HUDEP-2 (cell line): Measurements from ENCODE around the gene FAM241A.
"Not testable (repeated sequence)": the region's sequence is repeated elsewhere in the genome, so short reads cannot be mapped to it uniquely, and the experiment has no call there.

Experiments
- DNase-seq, 76 experiments: peaks; one replicate each; lab custom pipeline; 2025; ENCODE audit not compliant: unreplicated experiment in 76 of 76; lab: John Stamatoyannopoulos, UW

FAM241A gene

DNA sequence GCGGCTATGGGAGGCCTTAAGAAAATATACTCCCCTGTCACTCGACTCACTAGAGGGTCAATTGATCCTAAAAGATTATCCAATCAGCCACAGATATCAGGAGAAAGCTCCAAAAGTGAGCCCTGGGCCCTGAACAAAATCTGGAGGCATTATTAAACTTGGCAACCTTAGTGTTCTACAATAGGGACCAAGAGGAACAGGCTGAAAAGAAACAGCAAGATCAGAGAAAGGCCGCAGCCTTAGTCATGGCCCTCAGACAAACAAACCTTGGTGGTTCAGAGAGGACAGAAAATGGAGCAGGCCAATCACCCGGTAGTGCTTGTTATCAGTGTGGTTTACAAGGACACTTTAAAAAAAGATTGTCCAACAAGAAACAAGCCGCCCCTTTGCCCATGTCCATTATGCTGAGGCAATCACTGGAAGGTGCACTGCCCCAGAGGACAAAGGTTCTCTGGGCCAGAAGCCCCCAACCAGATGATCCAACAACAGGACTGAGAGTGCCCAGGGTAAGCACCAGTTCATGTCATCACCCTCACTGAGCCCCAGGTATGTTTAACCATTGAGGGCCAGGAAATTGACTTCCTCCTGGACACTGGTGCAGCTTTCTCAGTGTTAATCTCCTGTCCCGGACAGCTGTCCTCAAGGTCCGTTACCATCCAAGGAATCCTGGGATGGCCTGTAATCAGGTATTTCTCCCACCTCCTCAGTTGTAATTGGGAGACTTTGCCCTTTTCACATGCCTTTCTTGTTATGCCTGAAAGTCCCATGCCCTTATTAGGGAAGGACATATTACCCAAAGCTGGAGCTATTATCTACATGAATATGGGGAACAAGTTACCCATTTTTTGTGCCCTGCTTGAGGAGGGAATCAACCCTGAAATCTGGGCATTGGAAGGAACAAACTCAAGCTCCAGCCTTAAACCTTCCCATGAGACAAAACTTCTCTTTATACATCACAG lies 63.2 kb downstream of the FAM241A start:
- DNase-seq = not testable (repeated sequence)

DNA sequence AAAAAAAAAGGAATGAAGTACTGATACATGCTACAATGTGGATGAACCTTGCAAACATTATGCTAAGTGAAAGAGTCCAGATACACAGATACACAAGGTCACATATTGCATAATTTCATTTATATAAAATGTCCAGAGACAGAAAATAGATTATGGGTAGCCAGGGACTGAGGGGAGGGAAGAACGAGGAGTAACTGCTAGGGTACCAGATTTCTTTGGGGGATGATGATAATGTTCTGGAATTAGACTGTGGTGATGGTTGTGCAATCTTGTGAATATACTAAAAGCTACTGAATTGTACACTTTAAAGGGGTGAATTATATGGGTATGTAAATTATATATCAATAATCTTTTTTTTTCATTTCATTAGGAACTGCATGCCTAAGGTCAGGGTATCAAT lies 65.5 kb downstream of the FAM241A start:
- DNase-seq = no peak

DNA sequence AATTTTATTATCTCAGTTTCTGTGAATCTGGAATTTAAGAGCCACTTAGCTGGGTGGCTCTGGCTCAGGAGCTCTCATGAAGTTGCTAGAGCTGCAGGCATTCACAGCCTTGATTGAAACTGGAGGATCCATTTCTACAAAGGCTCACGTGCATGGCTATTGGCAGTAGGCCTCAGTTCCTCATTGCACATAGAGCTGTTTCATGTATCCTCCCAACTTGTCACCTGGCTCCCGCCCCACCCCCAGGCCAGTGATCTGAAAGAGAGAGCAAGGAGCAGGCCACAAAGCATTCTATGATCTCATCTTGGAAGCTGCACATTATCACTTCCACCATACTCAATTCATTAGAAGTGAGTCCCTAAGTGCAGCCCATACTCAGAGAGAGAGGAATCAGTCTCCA lies 67.8 kb downstream of the FAM241A start:
- DNase-seq = peak in 9 of 76 experiments; percentile 0 to 40 (median 14)

DNA sequence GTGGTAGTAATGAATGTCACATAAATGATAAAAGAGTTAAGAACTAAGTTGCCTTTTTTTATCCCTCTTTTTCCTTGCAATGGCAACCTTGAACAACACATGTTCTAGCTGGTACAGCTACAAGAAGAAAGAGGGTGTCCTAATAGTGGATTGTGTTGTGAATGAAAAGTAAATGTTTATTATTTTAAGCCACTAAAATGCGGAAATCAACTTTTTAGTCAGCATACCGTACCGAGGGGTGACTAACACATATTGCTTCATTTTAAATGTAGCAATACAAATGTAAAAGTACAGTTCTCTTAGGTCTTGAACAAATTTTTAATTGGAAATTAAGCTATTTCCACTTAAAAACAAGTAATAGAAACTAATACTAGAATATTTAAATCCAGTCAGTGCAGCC lies 68.6 kb downstream of the FAM241A start:
- DNase-seq = no peak

DNA sequence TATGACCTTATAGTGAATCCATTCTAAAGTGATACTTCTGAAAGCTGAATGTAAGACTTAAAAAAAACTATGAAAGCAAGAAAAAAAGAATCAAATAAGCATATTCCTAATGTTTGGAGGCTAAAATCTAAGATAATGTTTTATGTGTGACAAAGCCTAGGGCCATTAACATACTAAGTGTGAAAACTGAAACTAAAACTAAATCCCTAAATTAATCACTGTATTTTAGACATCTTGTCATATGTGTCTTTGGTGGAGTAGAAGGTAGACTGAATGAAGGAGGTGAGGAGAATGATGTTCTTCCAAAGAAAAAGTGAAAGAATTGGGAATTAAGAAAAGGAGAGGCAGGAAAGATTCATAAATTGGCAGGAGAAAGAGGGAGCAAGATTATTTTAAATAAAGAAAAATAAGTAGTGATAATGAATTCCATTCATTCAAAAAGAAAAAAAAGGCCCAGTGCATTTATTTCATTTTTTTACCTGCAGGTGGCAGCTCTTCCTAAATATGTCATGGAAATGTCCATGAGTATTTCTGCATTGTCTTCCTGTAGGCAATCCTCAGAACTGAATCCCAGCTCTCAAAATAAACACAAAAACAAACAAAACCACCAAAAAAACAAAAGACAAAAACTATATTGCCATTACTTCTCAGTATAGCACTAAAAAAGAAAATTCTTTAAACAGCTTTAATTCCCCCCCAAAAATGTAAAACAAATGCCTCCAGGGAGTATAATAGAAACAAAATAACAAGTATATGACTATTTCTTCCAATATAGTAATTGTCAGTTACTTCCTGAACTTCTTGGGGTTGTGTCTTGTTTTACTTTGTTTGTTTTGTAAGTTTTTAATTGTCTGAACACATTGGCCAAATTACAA lies 69.4 kb downstream of the FAM241A start:
- DNase-seq = peak in 9 of 76 experiments; percentile 2 to 23 (median 17)

DNA sequence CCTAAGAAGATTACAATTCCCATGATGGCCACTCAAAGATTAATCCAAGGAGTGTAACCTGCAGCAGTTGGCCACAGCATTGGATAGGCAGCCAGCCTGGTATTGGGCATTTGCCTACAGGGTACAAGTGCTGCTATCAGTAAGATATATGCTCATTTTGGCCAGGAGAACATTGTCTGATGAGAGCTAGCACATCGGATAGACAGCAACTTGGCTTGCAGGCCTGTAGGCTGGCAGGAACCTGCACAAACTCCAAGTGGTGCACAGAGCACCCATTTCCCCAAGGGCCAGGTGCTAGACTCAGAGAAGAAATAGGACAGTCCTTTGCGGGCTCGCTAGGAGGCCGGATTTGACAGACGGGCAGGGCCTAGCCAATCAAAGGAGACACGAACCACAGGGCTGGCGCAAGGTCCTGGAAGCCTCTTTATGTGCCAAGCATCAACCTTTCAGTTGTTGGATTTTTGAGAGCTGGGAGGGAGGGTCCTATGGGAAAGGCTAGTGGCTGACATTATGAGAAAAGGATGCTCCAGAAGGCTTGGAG lies 74.6 kb downstream of the FAM241A start:
- no peak for DNase-seq

DNA sequence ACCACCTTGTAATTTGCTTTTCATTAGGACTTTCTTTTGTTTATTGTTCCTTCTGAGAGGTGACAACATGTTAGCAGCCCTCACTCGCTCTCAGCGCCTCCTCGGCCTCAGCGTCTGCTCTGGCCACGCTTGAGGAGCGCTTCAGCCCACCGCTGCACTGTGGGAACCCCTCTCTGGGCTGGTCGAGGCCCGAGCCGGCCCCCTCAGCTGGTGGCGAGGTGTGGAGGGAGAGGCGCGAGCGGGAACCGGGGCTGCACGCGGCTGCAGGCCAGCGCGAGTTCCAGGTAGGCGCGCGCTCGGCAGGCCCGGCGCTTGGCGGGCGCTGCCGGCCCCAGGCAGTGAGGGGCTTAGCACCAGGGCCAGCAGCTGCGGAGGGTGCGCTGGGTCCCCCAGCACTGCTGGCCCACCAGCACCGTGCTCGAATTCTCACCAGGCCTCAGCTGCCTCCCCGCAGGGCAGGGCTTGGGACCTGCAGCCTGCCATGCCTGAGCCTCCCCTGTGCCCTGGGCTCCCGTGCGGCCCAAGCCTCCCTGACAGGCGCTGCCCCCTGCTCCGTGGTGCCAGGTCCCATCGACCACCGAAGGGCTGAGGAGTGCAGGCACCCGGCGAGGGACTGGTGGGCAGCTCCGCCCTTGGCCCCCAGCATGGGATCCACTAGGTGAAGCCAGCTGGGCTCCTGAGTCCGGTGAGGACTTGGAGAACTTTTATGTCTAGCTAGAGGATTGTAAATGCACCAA lies 77.1 kb downstream of the FAM241A start:
- no peak for DNase-seq

DNA sequence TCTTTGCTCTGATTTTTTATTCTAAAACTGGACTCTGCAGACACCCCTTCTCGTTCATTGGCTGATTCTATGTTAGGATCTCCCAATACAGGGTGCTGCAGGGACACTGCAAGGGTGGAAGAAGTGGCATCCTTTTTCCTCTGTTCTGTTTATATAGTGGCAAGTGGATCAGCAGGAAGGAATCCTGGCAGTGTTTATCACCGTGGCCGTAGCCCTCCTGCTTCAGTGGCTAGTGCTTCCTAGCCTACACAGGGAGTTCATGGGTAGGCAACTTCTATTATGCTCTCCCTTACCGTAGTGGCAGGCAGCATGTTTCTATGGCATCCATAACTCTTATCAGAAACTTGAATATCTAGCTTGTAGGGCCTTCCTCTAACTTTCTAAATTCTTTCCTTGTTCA lies 79.9 kb downstream of the FAM241A start:
- DNase-seq = no peak

DNA sequence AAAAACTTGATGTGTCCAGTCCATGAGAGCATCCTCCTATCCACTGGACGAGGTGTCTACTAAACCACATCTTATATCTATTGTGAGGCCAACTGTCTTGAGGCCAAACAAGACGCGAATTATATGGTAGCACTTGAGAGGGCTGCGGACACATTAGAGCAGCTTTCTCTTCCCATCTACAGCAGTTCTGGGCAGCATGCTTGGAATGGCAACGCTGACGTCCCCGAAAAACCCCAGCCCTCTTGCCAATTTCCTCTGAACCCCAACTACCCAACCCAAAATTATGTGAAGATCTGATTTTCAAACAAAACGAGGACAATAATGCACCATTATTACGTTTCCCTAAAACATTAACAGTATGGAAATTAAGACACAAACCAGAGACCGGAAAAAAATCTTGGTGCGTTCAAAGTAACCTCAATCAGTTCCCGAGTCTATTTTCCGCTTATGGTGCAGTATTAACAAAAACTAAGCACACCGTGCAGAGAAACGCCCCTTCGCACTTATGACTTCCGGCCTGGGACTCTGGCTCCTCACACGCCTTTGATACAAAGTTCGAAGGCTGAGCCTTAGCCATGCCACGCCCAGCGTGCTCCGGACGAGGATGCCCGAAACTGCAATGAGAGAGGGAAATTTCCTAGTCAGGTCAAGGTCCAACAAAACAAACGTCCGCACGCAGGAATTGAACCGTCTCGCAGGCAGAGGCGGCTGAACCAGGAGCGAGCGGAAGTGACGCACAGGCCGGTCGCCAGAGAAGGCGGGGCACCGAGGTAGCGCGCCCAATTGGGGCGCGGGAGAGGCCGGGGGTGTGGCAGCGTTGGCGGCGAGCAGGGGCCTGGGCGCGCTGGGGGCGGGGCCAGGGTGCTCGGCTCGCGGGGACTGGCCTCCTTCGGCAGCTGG lies 85.9 kb downstream of the FAM241A start:
- peak in 75 of 76 experiments; percentile 53 to 97 (median 92) for DNase-seq

DNA sequence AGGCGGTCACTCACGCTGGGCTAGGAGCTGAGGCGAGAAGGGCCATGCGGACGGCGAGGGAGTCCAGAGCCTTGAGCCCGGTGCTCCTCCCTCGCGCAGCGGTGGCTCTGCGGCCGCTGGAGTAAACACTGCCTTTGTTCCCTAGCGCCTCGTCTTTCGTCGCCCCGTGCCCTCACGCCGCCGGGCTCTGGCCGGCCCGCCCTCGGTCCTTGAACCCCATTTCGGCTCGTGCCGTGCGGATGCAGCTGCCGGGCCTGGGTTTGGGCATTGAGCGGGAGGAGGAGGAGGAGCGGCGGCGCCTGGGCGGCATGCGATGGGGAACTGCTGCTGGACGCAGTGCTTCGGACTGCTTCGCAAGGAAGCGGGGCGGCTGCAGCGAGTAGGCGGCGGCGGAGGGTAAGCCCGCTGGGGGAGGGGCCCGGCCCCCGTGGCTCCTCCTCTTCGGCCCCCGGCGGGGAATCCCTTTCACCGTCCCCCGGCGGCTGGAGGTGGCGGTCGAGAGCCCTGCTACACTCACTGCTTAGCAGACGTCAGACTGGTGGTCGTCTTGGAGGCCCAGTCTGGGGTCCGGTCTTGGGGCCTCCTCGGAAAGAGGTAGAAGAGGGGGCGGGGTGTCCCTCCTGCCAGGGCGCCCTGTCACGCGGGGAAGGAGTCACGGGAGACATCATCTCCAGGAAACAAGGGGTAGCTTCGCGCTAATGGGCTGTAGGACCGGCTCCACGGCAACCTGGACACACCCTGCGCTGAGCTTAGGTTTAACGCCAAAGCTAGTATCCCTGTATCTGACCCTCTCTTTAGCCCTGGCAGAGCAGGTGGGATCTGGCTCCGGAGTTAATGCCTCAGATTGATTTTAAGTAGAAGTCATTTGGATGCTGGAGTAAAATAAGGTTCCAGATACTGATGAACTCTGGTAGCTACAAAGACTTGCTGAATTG lies 86.8 kb downstream of the FAM241A start, which contains the start of gene AP1AR:
Gene AP1AR (plus strand): TSS at position 9 of the 935 bp plus-strand sequence. CDS start 305 bp downstream, at position 314.
- peak in 70 of 76 experiments; percentile 3 to 83 (median 53) for DNase-seq

DNA sequence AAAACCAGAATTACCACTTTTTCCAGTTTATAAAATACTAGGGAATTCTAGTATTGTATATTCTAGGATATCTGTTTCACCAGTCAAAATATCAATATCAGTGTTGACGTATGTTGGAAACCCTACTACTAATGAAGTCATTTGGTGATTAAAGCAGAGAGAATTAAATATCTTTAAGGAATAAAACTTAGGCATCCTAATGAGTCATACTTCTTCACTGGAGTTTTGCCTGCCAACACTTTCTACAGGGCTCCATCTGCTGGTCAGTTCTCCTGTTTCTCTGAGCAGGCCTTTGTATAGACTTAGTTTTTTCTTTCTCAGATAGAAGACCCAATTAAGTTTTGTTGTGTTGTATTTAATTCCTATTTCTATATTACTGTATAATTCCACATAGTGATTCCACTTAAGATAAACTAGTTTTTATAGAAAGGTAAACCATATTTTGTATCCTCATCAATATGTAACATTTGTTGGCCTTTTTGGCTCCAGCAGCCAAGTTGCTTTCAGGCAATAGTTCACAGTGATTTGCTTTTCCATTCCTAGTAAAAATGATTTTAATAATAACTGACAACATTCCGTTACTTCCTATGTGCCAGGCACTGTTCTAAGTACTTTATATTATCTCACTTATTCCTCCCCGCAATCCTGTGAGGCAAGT lies 89.8 kb downstream of the FAM241A start:
- peak in 45 of 76 experiments; percentile 1 to 64 (median 18) for DNase-seq

DNA sequence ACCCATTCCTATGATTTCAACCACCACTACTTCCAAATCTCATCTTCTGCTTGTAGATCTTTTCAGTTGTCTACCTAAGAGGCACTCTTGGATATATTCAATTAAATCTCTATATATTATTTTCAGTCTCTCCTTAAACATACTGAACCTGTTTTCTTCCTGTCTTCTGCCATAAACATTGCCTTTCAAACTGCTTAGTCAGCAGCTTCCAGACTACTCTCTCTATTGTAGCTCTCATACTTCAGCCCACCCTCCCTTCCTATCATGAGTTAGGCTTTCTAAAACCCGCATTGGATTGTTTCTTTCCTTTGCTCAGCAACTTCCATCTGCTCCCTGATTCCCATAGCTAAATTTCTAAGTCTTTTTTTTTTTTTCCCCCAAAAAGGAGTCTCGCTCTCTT lies 90.8 kb downstream of the FAM241A start:
- DNase-seq = no peak

DNA sequence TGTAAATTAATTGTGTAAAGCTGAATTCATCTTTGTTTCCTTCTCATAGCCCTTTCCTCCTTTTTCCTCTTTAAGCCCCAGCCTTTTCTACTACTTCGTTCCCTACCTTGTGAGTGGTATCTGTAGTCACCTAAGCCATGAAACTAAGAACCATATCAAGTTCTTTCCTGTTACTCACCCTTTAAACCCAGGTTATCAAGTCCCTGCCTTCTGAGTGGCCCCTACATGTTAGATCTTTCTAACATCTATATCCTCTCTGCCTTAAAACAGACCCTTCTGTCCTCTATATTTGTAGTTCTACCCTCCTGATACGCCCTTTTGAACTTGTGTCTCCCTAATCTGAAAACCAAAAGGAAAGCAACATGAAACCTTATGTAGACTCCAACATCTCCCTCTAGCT lies 93.6 kb downstream of the FAM241A start:
- DNase-seq = no peak
